Measurements from ENCODE around the gene EPB41.
"Not testable (repeated sequence)": the region's sequence is repeated elsewhere in the genome, so short reads cannot be mapped to it uniquely, and the experiment has no call there.

EPB41 gene

GRCh38 chr1:29057700-29058099 lies 143.3 kb downstream of the EPB41 start:
- no peak for DNase-seq

- DNase-seq, result no peak
Measured at GRCh38 chr1:29062157-29062942, 148.0 kb downstream of the EPB41 start.

GRCh38 chr1:29064064-29064463 lies 149.7 kb downstream of the EPB41 start:
- no peak for DNase-seq

- DNase-seq, result no peak
Measured at GRCh38 chr1:29077155-29077554, 162.8 kb downstream of the EPB41 start.

- not testable (repeated sequence) for DNase-seq
Measured at GRCh38 chr1:29079916-29080629, 165.7 kb downstream of the EPB41 start.

GRCh38 chr1:29081201-29081600 lies 166.8 kb downstream of the EPB41 start:
- no peak for DNase-seq

GRCh38 chr1:29082519-29082918 lies 168.2 kb downstream of the EPB41 start:
- DNase-seq, result no peak

GRCh38 chr1:29083317-29084195 lies 169.2 kb downstream of the EPB41 start:
- DNase-seq, result no peak

- DNase-seq, result no peak
Measured at GRCh38 chr1:29084196-29084521, 169.8 kb downstream of the EPB41 start.

- no peak for DNase-seq
Measured at GRCh38 chr1:29090937-29091618, 176.7 kb downstream of the EPB41 start.

- DNase-seq, result not testable (repeated sequence)
Measured at GRCh38 chr1:29092704-29093103, 178.3 kb downstream of the EPB41 start.

GRCh38 chr1:29094433-29094832 lies 180.1 kb downstream of the EPB41 start:
- DNase-seq, result no peak

- DNase-seq, result no peak
Measured at GRCh38 chr1:29094954-29095353, 180.6 kb downstream of the EPB41 start.

- DNase-seq, result no peak
Measured at GRCh38 chr1:29096231-29096886, 182.0 kb downstream of the EPB41 start.

- no peak for DNase-seq
Measured at GRCh38 chr1:29099286-29099685, 184.9 kb downstream of the EPB41 start.

GRCh38 chr1:29100487-29100886 lies 186.1 kb downstream of the EPB41 start:
- DNase-seq, result no peak

GRCh38 chr1:29105822-29106221 lies 191.5 kb downstream of the EPB41 start:
- no peak for DNase-seq

- DNase-seq, result not testable (repeated sequence)
Measured at GRCh38 chr1:29108041-29108440, 193.7 kb downstream of the EPB41 start.

- DNase-seq, result no peak
Measured at GRCh38 chr1:29112705-29113412, 198.5 kb downstream of the EPB41 start.

- DNase-seq, result no peak
Measured at GRCh38 chr1:29113413-29114117, 199.2 kb downstream of the EPB41 start.

- no peak for DNase-seq
Measured at GRCh38 chr1:29114654-29115053, 200.3 kb downstream of the EPB41 start.
